ENCODE results near the gene RGL2.
"Not testable (repeated sequence)": the region's sequence is repeated elsewhere in the genome, so short reads cannot be mapped to it uniquely, and the experiment has no call there.

Gene RGL2

DNA sequence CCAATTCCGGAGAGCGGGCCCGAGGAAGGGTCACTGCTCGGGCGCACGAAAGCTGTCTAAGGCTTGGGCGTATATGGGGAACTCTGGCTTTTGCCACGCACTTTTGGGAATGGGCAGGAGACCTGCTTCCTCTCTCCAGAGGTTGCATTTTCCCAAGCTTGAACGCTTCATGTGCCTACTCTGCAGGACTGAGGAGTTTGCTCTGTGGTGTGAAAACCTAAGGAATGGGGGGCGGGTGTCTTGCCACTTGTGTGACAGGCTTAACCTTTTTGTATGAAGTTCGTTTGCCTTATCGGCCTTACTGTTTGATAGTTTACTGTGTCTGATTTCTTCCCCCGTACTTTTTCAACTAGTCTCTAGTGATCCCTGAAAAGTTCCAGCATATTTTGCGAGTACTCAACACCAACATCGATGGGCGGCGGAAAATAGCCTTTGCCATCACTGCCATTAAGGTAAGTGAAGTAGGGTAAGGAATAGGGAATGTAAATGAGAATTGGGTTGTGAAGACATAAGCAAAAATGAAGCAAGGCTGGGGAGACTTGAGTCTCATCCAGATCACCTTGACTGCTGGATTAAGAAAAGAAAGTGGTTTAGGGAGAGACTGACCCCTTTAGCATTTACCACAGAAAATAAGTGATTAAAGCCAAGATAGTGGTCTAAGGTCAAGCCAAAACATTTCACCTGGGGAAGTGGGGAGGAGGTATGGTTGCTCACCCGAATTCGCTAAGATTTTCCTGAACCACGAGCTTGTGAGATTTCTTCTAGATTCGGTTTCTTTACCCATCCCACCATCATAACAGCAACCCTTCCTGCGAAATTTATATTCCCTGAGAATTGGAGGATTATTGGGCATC is 26.2 kb downstream of the RGL2 start:
- DNase-seq, result no peak

- DNase-seq, result peak; percentile 91 to 99
Measured at GRCh38 chr6:33271468-33272274, 27.1 kb downstream of the RGL2 start, which contains the start of the genes RPS18 and VPS52. RPS18 (plus strand) TSS chr6:33272075; CDS start chr6:33272120, 45 bp downstream. VPS52 (minus strand) TSS chr6:33271876; CDS start chr6:33271675, 201 bp downstream.

DNA sequence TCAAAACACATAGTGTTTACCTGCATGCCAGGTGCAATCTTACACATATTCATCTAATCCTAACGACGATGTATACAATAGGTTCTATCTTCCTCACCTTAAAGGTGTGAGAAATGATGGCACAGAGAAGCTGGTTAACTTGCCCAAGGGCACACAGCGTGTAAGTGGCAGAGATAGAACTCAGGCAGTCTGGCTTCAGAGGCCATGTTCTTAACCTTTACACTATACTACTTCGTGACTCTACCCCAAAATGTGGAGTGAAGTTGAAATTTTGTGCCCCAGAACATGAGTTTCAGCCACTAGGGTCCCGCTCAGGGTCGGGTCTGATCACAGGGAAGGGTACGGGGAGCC is 27.6 kb downstream of the RGL2 start:
- DNase-seq, result no peak

- DNase-seq, result no peak
Measured at GRCh38 chr6:33264015-33264414, 34.7 kb downstream of the RGL2 start.

DNA sequence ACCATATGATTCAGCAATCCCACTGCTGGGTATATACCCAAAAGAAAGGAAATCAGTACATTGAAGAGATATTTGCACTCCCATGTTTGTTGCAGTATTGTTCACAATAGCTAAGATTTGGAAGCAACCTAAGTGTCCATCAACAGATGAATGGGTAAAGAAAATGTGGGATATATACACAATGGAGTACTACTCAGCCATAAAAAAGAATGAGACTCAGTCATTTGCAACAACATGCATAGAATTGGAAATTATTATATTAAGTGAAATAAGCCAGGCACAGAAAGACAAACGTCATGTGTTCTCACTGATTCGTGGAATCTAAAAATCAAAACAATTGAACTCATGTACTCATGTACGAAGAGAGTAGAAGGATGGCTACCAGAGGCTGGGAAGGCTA is 36.3 kb downstream of the RGL2 start:
- DNase-seq, result not testable (repeated sequence)

DNA sequence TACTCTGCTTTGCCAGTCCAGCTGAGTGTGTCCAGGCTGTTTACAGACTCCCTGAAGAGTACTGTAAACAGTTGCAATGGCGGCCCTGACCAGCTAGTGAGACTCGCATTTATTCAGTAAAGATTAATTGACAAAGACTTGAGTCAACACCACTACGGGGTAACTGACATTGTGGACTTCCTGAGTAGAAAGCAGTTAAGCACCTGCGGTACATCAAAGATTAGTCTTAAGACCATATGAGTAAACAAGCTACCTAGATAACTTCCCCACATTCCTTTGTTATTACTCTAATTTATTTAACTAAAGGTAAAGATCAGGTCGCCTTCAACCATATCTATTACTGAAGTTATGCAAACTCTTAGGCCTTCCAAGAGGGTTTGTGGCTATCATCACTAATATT is 39.7 kb downstream of the RGL2 start:
- DNase-seq, result no peak

DNA sequence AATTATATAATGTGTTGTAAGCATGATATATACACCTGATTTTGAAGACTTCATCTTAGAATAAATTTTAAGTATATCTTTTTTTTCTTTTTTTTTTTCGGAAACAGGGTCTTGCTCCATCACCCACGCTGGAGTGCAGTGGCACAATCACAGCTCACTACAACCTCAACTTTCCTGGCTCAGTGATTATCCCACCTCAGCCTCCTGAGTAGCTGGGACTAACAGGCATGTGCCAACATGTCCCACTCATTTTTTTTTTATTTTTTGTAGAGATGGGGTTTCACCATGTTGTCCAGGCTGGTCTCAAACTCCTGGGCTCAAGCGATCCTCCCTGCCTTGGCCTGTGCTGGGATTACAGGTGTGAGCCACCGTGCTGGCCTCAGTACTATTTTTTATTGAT is 44.2 kb downstream of the RGL2 start:
- no peak for DNase-seq

- DNase-seq, result no peak
Measured at GRCh38 chr6:33252759-33253158, 46.0 kb downstream of the RGL2 start.

- no peak for DNase-seq
Measured at GRCh38 chr6:33251395-33252012, 47.2 kb downstream of the RGL2 start.

GRCh38 chr6:33250731-33251130 is 48.0 kb downstream of the RGL2 start:
- DNase-seq, result no peak

GRCh38 chr6:33249732-33250630 is 48.8 kb downstream of the RGL2 start:
- DNase-seq, result no peak

DNA sequence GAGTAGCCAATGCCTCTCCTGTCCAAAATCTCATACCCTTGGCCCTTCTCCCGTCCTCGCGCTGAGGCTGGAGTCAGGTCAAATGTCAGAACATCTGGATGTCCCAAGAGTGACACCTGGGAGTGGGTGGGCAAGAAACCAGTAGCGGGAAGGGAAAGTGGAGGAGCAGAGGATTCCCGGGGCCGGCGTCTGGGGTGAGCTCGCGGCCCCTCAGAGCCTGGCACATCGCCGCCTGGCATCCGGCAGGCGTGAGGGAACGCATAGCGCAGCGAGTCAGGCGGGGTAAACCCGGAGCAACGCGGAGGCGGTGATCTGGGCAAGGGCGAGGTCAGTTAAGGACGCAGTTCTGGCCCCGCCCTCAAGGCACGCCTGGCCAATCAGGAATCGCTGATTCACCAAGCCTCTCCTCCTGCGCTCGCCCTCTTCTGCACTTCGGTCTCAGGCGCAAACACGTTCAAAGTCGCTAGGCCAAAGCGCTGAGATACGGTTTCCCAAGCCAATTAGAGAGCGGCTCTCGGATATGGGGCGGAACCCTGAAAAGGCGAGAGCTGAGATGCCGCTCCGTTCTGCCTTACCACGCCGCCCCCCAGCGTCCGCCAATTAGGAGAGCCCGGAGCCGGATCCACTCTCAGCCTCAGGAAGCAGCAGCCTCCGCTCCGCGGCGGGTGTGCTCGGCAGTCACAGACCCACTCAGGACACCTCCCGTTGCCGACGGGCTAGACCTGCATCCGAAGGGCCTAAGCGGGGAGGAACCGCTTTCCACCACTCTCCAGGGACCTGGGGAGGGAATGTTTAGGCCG is 49.6 kb downstream of the RGL2 start:
- peak; percentile 96 to 99 for DNase-seq

- DNase-seq, result no peak
Measured at GRCh38 chr6:33248643-33248931, 50.2 kb downstream of the RGL2 start.

GRCh38 chr6:33247977-33248642 is 50.6 kb downstream of the RGL2 start:
- DNase-seq, result peak; percentile 70 to 71

DNA sequence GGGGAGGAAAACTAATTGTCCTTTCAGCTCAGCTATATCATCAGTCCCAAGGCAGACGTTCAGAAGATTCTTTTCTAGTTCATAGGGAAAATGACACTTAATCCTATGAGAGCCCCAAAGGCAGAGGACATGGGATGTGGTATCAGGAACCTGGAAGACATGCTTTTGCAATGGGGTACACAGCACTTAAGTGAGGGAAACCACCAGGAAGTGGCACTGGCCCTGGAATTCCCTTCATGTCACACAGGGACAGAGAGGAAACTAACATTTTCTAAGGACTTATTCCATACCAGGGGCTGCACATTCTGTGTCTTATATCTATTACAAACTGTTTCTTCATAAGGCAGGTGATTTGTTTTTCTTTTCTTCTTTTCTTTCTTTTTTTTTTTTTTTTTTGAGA is 55.3 kb downstream of the RGL2 start:
- DNase-seq, result no peak

DNA sequence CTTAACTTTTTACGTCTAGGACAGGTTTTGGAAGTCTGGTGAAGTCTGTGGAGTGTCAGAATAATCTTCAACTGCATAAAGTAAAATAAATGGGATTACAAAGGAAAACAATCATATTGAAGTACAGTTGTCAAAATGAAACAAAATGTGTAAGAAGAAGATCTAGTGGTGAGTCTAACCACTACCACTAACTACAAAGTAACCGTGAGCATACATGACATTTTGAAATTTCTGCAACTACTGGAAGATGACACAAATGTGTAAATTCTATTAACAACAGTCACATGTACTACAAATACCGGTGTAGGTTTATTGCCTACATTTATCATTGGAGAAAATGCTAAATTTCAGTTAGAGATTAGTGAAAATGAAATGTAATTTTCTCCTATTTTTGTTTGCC is 56.8 kb downstream of the RGL2 start:
- DNase-seq, result no peak
